GM04503 (cell line): Measurements from ENCODE around the gene CHIT1.
A peak's percentile ranks its signal among the peaks of the same experiment; 100 is the strongest.
"Not testable (repeated sequence)": the region's sequence is repeated elsewhere in the genome, so short reads cannot be mapped to it uniquely, and the experiment has no call there.

Experiments
- DNase-seq: peaks from one replicate; pipeline ENCODE4 v3.0.0-alpha.2; 2012; ENCODE audit warnings: low read depth

Gene CHIT1

GRCh38 chr1:203229471-203230135, at the start of gene CHIT1:
Gene CHIT1, minus strand, starts transcription at chr1:203229673. Its CDS starts 37 bp downstream, at chr1:203229636.
- DNase-seq = no peak

- no peak for DNase-seq
Observed at GRCh38 chr1:203278885-203279406, 49.5 kb upstream of the CHIT1 start.

DNA sequence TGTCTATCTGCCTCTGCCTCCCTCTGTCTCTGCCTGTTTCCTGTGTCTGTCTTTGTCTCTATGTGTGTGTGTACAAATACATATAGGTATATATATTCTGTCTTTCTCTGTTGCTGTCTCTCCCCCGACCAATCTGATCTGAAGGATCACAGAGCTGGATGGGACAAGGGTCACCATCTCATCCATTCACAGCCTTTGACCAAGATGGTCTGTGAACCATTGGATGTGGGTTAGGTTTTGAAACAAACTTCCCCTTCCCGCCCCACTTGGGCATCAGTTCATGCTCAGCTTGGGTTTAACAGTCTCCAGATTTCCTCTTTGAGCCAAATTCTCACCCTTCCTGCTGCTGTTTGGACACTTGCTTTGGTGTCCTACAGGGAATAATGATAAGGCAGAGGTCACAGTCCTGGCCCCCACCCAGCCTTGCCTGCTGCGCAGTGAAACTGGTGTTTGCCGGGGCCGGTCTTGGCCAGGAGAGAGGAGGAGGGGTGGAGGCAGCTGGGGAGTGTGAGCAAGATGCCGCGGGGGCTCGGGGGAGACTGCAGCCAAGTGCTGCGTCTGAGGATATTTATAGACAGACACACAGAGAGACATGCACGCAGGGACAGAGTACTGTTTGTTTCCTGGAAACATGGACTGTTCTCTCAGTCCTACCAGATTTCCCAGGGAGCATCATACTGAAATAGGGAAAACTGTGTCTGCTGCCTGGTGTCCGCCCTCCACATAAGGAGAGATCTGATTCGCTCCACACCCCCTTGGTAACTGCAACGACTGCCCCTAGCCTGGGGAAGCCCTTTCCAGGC, 48.8 kb upstream of the CHIT1 start:
- peak; percentile 48 for DNase-seq

- no peak for DNase-seq
Observed at GRCh38 chr1:203276916-203277545, 47.6 kb upstream of the CHIT1 start.

- DNase-seq = no peak
Observed at GRCh38 chr1:203276408-203276807, 46.9 kb upstream of the CHIT1 start.

GRCh38 chr1:203275656-203276272, 46.3 kb upstream of the CHIT1 start:
- DNase-seq = no peak

DNA sequence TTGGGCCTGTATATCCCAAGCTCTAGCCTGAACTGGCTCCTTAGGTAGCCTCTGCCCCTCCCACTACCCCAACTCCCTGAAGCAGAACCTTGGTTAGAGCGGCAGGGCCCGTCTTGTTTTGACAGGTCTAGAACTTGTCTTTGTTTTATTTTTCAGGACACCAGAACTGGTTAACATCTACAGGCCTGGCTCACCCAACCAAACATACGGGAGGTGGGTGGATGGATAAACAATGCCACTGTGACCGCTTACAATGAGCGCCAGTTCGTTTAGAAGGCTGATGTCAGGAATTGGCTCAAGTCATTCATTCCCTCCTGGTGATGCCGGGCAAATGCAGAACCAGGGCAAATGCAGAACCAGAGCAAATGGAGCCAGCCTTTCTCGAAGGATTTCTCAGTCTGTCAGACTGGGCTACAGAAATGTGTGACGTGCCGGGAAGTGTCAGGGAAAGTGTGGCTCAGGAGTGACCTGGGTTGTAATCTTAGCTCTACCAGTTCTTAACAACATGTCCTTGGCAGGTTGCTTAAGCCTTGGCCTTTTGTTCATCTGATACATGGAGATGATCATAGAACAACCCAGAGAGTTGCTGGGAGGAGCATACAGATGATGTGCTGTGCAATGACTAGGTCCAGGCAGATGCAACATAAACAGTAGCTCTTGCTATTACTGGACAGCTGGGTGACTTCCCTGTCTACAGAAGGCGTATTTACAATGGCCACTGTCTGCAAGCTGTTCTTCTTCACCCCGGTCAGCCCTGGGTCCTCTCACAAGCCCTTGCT, 45.3 kb upstream of the CHIT1 start:
- DNase-seq = no peak

DNA sequence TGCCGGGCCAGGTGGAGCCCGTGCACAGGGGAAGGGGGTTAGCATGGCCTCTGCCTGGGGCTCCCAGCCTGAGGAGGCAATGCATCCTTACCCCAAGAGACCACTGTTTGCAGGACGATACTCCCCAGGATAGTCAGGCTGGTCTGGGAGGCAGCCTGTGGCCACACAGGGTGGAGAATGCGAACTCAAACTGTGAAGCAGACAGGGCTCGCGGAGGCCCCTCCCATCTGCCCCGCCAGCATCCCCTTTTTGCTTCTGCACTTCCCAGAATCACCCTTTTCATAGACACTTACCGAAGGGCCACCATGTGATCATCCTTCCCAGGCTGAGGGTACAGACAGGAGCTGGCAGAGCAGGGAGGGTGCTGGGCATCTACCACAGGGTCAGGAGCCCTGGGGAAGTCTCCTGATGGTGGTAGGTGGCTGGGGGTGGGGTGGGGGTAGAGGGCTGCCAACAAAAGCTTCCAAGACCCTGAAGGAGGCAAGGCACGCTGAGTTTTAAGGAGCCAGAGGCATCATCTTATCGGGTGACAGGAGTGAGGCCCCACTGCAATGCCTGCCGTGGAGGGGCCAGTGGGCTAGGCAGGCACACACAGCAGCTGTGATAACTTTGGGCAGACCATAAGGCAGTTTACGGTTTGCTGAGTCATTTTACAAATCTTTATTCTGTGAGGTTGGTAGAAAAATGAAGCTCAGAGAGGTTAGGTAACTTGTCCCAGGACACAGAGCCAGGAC, 44.6 kb upstream of the CHIT1 start:
- no peak for DNase-seq

- DNase-seq = no peak
Observed at GRCh38 chr1:203273206-203273868, 43.9 kb upstream of the CHIT1 start.

DNA sequence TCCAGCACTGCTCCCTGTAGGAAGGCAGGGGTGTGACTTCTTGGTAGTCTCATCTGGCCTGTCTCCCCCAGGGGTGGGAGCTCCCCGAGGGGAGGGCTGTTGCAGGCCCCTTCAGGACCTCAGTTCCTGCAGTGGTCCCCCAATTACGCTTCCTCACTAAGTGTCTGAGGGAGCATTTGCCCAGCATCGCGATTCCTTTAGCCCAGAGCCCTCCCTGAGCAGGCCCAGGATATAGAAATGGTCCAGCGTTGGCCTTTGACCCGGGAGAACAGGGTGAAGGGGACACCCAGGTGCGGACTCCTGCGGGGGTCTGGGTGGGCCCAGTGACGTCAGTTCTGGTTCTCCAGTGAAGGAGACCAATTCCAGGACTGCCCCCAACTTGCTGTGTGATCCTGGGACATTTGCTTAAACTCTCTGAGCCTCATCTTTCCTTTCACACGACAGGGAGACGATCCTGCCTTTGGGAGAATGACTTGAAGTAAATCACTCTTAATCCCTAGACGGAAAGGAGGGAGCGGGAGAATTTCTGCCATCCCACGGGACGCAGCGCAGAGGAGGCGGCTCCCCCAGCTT, 43.2 kb upstream of the CHIT1 start:
- no peak for DNase-seq

GRCh38 chr1:203271962-203272632, 42.6 kb upstream of the CHIT1 start:
- DNase-seq = no peak

GRCh38 chr1:203271018-203271743, 41.7 kb upstream of the CHIT1 start:
- DNase-seq = no peak

GRCh38 chr1:203270448-203270847, 41.0 kb upstream of the CHIT1 start:
- DNase-seq = no peak

GRCh38 chr1:203269654-203270020, 40.2 kb upstream of the CHIT1 start:
- no peak for DNase-seq

- DNase-seq = no peak
Observed at GRCh38 chr1:203268901-203269653, 39.6 kb upstream of the CHIT1 start.

DNA sequence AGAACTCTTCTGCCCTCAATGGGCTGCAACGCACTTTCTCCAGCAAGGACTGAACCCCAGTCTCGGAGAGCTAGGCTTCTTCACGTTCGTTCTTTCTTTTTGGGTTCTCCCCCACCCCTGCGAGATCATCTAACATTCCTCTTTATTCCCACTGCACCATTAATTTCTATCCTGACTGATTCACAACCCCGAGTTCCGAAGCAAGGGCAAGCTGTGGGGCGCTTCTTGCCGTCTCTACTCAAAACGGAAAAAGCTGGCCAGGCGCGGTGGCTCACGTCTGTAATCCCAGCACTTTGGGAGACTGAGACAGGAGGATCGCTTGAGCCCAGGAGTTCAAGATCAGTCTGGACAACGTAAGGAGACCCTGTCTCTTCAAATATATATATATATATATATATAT, 38.4 kb upstream of the CHIT1 start:
- no peak for DNase-seq

DNA sequence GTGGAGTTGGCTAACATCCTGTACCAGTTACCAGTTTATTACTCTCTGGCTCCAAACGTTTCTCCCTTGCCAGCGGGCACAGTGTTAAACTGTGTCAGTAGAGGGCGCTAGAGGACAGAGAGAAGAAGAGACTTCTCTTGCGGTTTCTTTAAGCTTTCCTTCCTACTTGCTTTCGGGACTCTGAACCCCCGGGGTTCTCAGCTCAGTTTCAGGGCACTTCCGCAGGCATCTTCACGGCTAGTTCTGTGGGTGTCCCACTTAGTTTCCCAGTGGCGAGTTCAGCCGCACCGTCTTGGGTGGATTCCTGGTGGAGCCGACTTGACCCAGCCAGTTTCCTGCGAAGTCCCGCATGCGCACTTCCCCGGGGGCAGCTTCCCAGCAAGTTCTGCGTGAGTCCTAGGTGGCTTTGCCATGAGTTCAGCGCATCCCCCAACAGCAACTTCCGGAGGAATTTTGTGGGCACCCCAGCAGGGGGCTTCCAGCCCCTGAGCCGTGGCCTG, 37.9 kb upstream of the CHIT1 start:
- DNase-seq = peak; percentile 65

DNA sequence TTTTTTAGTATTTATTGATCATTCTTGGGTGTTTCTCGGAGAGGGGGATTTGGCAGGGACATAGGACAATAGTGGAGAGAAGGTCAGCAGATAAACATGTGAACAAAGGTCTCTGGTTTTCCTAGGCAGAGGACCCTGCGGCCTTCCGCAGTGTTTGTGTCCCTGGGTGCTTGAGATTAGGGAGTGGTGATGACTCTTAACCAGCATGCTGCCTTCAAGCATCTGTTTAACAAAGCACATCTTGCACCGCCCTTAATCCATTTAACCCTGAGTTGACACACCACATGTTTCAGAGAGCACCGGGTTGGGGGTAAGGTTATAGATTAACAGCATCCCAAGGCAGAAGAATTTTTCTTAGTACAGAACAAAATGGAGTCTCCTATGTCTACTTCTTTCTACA, 36.7 kb upstream of the CHIT1 start:
- not testable (repeated sequence) for DNase-seq
